AG08396 (cell line): ENCODE measurements around the gene FAM78A.
"Not testable (repeated sequence)": the region's sequence is repeated elsewhere in the genome, so short reads cannot be mapped to it uniquely, and the experiment has no call there.

Experiments used
- DNase-seq: peaks from one replicate; pipeline ENCODE4 v3.0.0; 2012; ENCODE audit warnings: low spot score, mixed read lengths

Gene FAM78A

DNA sequence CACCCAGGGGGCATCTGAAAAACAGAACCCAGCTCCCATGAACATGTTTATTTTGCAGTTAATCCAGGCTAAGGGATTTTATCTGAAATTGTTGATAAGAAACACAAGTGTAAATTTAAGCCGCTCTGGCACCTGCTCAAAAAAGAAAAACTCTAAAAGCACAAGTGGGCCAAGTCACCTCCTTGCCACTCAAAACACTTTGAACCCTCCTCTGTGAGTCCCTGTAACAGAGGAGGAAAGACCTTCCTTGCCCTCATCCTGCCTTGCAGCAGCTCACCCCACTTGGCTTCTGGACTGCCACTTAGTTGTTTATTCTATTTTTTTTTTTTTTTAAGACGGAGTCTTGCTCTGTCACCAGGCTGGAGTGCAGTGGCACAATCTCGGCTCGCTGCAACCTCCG is 39.5 kb downstream of the FAM78A start:
- no peak for DNase-seq

DNA sequence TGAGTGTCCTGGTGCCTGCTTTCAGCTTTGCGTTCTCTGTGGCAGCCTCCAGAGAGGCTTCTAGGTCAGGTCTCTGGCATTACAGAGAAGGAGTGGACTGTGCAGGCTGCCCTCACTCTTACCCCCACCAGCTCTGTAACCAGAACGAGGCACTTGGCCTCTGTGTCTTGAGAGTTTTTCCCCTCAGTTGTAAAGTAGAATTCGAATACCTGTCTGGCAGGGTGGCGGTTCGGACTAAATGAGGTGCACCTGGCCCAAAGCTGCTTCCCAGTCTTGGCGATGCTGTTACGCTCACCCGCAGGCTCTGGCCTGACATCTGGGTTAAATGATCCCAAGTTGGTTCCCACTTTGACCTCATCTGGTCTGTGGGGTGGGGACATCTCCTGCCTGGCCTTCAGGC is 40.1 kb downstream of the FAM78A start:
- DNase-seq: no peak

DNA sequence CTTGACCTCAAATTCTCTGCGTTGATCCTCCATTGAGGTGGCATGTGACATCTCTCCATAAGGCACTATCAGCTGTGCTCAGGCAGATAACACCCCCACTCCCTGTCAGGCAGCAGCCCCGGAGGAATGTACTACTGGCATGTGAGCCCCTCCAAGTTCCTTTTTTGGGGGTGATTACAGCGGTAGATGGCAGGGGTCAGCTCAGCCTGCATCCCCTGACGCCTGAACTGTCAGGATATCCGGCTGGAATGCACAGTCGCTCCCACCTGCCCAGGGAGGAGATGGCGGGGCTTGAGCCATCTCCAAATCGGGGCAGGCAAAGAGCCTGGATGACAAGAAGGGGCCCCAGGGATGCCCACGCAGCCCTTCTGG is 40.8 kb downstream of the FAM78A start:
- DNase-seq: no peak

DNA sequence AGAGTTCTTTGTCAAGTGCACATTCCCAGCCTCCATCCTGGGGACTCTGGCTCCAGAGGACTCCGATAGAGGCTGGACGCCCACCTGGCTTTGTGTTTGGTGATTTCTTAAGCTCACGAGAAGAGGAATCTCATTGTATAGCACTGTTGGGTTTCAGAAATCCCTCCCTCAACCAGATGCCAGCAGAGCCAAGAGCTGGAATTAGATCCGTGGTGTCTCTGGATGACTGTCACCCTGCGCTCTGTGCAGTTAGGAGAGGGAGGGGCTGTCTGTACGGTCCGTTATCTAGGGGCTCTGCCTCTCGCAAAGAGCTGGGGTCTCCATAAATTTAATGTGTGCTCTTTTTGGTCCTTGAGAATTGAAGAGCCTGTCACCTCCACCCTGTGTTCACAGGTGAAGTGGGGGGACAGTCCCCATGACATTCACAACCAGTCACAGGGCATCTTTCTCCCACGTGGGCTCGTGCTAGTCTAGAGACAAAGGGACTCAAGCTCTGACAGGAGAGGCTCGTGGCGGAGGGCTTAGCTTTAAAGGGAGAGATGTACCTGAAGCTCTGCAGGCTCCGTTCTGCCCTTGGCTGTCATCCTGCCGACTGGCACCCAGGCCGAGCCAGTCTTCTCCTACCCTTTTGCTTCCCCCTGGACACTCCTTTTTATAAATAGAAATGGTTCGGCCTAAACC is 41.4 kb downstream of the FAM78A start:
- no peak for DNase-seq

DNA sequence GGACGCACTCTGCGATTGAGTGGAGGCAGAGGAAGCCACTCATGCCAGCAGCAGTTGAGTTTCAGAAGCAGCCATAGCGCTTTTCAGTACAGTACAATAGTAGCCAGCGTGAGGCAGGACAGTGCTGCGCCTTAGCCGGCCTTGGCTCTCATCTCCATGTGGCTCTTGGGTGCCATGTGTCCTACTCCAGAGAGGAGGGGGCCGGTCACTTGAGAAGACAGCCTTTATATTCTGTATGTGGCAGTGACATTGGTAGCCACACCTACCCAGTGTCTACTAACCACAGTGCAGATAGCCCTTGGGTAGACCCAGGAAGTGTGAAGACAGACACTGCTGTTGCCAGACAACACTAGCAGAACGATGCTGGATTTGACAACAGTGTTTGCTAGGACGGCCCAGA is 42.3 kb downstream of the FAM78A start:
- no peak for DNase-seq

DNA sequence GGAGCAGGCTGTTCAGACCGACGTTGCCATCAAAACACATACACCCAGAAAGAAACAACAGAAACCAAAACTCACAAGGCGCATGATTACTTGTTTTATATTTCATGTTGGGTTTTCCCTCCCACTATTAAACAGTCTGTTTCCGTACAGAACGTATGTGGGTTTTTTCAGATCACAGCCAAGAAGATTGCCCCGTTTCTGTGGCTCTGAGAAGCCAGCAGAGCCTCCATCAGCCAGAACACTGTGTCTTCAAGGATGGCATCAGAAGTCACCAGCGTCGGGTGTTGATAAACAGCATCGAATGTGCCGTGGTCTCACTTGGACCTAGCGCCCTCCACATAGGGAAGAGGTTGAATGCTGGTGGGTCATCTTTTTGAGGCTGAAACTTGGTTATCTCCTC is 42.8 kb downstream of the FAM78A start:
- DNase-seq: no peak

DNA sequence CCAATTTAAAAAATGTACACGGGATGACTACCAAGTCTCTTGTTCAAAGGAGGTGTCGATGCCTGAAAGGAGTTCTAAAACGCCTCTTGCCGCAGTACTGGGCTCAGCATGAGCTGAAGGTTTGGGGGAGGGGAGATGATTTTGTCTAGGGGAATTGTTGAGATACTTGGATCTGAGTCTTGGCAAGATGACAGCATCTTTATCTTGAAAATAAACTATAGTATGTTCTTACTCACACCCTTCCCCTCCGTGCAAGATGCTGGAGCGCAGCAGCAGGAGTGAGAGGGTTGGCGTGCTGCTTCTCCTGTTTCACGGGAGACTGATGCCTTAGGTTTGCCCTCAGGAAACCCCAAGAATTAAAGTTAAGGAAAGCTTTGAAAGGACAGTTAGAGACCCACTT is 47.3 kb downstream of the FAM78A start:
- DNase-seq: no peak

DNA sequence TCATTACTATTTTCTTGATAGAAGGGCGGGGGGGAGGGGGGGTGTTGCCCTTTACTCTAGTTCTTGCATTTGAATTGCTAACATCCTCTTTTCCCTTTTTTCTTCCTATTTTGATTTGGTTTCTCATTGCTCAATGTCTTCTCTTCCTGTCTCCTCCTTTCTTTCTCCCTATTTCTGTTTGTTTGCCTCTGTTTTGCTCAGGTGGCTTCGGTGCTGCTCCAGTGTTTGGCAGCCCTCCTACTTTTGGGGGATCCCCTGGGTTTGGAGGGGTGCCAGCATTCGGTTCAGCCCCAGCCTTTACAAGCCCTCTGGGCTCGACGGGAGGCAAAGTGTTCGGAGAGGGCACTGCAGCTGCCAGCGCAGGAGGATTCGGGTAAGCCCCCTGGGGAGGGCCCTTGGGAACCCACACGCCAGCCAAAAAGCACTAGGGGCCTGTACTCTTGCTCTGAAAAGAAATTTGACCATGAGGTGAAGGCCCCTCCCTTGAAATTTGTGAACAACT is 48.3 kb downstream of the FAM78A start:
- DNase-seq: no peak

DNA sequence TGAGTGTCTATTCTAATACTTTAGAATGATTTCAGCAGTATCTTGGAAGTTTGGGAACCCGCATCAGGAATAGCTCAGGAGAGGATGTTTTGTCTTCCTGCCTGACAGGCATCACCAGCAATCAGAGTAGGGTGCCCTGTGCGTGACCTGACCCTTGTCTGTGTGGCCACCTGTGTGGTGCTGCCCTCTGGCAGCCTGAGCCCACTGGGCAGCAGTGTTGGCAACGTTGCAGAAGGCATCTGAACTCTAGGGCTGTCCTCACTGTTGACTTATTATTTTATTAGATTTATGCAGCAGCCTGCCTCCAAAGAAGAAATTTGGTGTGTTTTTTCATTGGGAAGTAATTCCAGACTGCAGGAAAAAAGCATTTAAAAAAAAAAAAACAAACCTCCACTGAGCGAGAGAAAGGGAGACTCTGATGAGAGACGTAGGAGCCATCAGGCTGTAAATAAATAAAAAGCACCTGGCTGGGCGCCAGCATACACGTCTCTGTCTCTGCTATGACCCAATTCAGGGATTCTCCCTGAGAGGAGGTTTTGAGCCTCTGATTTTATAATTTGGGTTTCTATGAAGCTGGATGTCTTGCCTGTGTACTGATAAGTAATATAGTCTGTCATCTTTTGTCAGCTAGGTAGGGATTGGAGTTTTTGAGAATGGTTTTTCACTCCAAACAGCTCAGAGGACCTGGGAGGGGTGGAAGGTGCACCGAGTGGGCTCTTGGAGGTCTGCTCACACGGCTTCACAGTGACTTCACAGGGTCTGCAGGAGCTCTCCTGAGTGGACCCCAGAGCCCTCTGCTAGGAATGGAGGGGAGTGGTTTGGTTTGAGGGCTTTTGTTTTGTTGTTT is 49.0 kb downstream of the FAM78A start:
- DNase-seq: no peak

DNA sequence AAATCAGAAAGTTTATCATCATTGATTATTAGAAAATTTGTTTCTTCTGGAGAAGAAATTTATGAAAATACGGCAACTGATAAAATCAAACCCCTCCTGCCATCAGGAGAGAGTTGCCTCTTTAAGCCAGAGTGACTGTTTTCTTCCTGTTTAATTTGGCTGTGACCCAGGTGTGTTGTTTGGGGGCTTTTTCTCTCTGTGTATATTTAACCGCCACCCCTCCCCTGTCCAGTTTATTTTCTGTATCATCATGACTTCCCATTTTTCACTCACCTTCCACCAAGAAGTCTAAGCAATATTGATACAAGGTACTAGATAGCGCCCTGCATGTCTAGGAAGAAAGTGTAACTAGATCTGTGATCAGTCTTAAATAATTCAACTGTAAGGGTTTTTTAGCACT is 50.1 kb downstream of the FAM78A start:
- DNase-seq: no peak

DNA sequence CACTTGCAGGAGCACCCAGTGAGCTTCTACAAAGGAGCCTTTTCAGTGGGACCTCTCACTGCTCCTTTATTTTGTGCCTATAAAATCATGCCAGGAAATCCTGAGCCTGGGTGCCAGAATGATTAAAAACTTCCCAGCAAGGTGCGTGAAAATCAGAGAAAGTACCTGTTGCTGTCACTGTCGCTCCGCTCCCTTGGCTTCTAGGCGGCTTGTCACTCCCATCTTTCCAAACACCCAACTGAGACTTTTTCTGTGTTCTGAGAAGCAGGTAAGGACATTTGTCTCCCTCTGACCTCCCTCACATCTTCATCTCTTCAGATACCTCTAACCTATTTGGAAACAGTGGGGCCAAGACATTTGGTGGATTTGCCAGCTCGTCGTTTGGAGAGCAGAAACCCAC is 53.9 kb downstream of the FAM78A start:
- no peak for DNase-seq

DNA sequence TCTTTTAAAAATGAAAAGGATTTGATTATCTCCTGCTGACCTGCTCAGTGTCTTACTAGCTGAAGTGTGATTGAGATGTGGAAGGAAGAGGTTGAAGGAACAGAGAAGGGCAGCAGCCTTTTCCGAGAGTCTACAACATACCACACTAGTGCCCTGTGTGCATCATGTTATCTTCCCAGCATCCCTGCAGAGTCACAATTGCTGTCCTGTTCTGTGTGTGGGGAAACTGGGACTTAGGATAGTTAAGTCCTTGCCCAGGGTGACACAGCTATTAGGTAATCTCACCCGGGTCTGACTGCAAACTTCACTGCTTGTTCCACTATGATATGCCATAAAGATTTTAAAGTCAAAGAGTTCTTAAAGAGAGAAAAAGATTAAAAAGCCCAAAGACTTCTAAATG is 55.8 kb downstream of the FAM78A start:
- no peak for DNase-seq

DNA sequence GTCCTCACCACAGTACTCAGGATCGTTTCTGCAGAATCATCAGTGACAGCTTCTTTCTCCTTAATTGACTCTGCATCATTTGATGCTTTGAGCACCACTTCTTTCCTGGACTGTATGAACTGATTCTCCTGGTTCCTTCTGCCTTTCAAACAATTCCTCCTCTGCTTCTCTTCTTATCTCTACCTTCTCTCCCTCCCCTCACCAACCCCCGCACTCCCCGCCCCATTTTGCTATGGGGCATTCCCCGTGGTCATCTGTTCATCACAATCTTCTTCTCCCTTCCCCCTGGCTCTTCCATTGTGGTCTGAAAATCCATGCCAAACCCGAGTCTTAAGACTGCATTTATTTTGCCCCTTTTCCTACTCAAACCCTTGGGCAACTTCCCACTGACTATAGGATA is 57.9 kb downstream of the FAM78A start:
- DNase-seq: no peak

DNA sequence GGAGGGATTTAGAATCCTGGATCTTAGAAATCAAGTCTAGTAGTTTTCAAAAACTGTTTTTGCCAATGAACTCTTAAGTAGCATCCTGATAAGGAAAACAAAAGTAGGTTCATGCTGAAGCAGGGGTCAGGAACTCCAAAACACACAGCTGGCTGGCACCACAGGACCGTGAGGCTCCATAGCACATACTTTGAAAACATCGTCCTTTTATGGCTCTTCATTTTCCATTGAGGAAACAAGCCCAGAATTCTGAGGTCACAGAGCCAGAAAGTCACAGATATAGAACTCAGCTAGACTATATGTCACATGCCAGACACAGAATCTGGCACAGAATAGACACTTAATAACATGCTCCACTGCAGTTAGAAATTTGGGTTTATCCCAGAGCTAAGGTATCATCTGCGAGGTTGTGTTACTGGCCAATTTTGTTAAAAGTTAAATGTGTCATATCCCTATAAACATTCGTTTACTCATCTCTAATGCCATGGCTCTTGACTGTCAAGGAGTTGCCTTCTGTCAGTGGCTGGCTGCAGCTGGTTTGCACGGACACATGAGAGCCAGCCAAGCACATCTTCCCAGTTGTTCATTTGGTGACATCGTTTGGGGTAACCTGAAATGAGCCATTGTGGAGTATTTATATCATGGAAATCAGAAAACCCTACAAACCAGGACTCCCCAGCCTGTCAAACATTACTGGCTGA is 58.8 kb downstream of the FAM78A start:
- DNase-seq: no peak

DNA sequence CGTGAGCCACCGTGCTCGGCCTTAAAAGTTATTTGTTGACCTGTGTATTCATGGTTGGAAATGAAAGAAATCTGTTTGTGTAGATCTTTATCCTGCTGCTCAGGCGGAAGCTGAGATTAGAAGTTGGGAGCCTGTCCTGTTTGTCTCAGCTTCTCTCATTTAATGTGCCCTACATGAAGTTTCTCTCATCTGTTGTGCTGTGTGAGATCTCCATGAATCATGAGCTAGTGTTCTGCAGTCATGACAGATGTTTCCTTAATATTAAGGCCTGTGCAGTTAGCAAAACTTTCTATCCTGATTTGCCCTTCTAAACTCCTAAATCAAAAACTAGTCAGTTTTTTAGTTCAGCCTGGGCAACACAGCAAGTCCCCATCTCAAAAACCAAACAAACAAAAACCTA is 59.5 kb downstream of the FAM78A start:
- no peak for DNase-seq

DNA sequence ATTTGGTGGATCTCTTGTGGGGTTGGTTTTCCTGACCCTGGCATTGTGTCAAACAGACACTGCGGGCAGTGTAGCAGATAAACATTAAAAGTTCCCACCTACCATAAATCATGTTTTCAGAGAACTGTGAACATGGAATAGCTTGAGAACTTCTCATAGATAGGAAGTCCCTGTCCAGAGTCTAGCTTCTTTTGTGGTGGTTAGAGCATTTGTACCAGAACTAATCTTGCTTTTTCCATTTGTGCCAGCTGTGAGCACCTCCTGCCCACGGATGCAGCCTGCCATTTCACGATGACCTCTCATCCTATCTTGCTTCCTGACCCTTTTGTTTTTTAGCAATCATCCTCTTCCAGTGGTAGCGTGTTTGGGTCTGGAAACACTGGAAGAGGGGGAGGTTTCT is 61.4 kb downstream of the FAM78A start:
- DNase-seq: no peak

DNA sequence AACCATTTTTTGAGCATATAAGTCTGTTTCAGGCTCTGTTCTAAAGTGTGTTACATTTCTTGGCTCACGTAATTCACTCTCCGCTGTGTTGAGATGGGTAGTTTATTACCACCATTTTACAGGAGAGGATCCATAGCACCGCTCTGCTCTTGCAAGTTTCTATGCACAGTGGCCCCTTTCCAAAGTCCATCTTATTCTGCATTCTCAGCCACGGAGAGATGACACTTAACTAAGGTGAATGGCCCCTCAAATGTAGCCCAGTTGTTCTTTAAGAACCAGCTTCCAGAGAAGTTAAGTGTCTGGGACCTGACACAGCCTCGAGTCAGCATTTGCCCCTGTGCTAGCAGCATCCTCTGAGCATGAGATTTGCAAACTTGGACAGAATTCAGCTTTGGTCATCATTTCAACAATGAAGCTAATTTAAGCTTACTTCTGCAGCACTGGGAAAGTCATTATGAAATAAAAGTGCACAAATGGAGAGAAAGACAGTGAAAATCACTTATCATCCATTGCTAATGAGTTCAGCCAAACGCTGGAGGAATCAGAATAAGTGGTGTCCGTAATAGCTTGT is 61.9 kb downstream of the FAM78A start:
- no peak for DNase-seq

DNA sequence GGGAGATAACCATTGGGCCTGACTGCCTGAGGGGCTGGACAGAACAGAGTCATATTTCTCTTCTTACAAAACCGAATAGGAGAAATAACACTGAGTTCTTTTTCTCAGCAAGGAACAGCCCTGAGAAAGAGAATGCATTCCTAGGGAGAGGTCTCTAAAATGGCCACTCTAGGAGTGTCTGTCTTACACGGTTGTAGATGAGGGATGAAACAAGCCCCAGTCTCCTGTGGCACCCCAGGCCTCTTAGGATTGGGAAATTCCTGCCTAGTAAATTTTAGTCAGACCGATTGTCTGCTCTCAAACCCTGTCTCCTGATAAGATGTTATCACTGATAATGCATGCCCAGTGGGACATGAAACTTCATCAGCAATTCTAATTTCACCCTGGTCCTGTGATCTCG is 64.4 kb downstream of the FAM78A start:
- DNase-seq: not testable (repeated sequence)
